SW480 (cell line): ENCODE results near the gene CABYR.

Source experiments
- DNase-seq: peaks from one replicate; pipeline ENCODE4 v3.0.0-alpha.2; 2016; ENCODE audit warnings: low spot score

CABYR gene

DNA sequence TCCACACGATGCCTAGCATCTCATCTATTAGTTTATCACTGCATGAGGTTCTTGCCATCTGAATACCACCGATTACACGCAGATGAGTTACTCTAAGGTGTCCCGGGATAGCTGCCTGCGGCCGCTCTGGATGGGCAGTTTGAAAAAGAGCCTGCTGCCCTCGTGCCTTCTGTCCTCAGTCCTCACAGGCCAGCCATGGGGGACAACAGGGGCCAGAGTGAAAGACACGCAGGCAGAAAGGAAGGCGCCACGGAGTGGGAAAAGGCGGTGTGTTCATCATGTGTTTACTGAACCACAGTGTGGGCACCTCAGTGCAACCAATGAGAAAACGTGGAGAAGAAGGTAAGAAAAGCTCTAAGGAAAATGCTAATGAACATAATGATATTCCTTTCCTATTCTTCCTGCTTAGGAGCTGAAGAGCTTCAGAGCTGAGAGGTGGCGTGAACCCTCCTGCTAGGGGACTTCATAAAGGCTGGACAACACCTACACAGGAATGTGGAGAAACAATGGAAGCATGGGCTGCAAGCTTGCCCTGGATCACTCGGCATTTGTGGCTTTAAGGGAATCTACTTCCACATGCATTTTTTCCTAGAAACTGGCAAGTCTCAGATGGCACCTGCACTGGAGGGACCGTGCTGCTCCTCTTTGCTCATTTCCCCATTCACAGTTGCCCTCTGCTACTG lies 50.9 kb downstream of the CABYR start:
- DNase-seq, result no peak

DNA sequence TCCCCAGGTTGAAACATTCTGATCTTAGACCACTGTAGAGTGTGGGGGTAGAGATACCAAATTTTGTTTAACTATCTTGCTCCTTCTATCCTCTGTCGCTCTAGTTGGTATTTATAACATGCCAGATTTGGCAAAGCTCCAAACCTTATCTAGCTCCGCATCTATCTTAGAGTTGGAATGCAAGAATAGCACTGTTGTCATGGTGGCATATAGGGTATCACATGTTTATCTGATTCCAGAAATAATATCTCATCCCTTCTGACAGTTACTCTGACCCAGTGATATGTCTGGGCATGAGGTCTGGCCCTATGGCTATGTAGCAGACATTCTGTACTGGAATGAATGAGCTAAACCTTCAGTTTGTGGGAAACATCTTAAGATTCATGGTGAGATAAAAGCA lies 51.7 kb downstream of the CABYR start:
- no peak for DNase-seq

DNA sequence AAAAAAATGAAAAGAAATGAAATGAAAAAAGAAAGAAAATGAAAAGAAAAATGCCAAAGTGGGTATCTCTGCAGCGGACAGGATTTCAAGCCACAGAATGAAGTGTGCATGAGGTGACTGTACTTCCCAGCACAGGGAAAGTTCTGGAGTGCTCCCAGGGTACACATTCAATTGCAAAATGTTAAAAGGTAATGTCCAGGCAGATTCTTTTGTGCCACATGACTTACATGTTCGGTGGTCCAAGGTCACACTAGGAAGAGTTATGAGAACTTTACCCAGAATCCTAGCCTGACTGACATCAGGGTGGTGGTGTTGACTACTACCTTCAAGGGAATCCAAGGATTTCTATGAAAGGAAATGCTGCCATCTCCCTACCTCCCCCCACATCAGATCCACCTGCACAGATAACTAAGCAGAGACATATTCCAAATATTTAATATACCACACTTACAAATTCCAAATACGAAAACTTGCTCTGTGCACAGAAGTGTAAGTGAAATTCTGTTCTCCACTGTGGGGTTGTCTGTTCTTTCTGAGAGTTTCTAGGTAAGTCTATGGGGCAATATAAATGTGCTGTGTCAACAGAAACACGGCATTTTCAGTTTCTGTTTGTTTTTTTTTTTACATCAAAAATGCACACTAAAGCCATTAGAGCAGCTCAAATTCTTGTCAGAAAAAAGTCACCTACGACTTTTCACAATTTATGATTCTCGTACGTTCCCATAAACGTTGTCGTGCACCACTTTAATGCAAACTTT lies 56.6 kb downstream of the CABYR start:
- DNase-seq, result no peak

DNA sequence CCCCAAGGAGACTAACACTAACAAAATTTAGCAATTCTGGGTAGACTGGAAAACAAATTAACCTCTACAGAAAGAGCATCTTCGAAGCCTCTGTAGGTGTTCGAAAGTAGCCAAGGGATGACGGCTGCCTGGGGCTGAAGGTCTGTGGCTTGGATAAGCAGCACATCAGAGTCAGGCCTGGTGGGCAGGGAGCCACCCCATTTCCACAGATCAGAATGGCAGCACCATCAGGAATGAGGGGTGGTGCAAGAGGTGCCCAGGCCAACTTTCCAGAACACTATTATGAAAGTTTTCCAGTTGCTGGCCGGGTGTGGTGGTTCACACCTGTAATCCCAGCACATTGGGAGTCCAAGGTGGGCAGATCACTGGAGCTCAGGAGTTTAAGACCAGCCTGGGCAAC lies 57.9 kb downstream of the CABYR start:
- no peak for DNase-seq

DNA sequence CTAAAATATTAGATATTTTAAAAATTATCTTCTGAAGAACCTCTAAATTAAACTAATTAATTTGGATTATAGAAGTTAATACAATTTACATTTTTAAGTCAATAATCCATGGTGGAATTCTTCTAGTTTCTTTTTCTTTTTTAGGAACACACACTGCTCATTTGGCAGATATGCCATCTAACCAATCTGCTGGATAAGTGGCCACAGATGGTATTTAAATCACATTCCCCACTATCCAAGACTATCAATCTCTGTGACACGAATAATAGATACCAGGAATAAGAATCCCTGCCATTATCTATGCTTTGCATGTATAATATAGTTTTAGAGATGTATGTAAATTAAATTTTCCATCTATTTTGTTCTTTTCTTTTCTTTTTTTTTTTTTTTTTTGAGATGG lies 58.5 kb downstream of the CABYR start:
- no peak for DNase-seq

DNA sequence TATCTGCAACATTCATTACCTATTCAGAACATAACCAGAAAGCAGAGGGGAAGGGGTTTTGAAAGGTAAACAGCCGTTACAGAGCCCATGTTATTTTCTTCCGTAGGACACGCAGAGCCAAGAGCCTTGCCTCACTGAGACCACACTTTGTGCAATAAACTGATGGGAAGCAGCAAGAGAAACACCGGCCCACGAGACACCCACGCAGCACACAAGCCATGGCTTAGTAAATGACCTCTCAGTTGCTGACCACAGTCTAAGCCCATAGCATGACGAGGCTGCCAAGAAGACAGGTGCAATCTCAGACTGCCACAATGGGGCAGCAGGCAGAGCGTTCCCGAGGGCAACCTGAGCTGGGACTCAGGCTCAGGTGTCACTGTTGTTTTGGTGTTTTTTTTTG lies 59.6 kb downstream of the CABYR start:
- DNase-seq, result no peak

DNA sequence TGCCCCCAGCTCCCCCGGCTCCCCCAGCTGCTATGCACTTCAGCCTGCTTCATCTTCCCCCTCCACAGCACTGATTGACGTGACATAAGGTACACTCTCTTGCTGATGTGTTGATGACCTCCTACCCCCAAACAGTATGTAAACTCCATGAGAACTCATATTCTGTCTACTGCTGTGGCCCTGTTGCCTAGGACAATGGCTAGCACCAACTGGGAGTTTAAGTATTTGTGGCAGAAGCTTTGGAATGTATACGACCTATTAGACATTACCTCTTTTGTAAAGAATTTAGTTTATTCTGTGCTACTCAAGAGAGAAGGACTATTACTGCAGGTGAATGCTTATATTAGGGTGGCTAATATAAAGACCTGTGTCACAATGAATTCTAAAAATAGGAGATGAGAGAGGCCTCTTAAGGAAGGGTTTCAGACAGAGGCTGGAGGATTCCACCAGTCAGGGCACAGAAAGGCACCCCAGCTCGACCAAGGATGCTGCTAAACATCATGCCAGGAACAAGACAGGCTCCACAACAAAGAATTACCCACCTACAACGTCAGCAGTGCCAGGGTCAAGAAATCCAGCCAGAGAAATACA lies 60.6 kb downstream of the CABYR start:
- no peak for DNase-seq

DNA sequence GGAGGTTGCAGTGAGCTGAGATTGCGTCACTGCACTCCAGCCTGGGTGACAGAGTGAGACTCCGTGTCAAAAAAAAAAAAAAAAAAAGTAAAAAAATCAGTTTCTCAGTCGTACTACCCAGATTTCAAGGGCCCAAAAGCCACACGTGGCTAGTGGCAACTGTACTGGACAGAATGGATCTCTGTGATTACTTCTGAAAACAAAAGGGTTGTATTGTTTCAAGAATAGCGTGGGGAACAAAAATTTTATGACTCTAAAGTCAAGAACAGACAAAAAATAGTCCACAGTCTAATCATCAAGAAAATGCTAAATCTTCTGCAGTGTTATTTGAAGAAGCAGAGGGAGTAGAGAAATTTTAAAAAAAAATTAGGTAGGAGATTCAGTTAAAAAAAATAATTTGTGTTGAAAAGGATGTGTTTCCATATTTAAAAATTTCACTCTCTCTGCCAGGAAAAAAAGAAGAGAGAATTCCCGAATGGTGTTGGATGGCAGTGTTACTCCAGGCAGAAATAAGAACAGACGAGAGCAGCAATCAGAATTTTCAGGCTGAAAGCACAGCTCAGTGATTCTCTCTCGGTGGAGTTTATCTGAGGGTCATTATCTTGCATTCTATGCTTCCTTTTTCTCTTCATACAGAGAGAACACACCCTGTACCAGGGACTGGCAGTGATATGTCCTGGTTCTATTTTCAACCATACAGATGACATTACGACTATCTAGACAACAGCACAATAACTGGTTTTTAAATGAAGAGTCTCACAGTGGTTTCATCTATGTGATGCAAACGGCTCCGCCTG lies 61.8 kb downstream of the CABYR start:
- no peak for DNase-seq

DNA sequence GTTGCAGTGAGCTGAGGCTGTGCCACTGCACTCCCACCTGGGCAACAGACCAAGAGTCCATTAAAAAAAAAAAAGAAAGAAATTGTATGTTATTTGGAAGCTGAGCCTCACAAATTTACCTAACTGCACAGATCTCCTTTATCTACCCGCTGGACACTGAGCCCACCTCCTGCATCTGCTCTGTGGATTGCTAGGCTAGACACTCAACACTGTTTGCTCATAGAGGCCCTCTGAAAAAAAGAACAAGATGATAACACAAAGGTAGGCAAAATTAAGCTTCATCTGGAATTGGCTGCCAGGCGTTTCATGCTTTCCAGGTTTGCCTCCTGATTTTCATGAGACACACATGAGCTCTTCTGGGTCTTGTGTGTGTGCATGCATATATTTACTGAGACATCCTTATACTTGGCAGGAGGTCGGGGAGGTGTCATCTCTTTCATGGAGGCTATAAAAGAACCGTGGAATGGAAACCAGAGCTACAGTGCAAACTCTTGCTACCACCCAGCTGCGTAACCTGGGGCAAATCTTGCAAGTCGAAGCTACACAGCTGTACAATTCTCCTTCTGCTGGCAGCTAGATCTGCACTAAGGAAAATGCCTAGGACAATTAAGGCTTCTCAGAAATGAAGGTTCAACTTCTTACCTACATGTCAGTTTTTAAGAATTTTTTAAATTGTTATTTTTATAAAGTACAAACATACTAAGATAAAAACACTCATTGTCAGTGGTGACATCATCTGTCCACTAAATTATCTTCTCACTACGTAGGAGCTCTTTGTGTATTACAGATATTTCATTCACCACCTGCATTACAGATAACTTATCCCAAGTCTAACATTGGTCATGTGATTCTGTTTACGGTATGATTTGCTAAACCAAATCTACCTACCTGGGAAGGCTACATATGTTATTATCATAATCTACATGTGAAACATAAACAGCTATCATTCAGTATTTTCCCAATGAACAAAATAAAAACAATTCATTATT lies 63.1 kb downstream of the CABYR start:
- no peak for DNase-seq

DNA sequence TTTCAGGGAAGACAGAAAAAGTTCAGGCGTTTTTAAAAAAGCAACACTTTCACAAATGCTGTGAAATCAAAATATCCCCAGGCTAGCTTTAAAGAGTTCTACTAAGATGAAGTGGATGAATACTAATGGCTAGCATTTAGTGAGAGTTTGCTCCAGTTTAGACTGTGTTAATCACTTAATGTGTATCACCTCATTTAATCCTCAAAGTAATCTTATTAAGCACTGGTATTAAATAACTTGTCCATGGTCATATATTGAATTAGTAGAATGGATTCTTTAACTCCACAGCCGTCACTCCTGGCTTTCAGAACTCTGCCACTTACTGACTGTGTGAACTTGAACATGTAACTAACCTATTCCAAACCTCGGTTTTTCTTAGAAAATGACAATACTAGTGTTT lies 66.0 kb downstream of the CABYR start:
- no peak for DNase-seq

DNA sequence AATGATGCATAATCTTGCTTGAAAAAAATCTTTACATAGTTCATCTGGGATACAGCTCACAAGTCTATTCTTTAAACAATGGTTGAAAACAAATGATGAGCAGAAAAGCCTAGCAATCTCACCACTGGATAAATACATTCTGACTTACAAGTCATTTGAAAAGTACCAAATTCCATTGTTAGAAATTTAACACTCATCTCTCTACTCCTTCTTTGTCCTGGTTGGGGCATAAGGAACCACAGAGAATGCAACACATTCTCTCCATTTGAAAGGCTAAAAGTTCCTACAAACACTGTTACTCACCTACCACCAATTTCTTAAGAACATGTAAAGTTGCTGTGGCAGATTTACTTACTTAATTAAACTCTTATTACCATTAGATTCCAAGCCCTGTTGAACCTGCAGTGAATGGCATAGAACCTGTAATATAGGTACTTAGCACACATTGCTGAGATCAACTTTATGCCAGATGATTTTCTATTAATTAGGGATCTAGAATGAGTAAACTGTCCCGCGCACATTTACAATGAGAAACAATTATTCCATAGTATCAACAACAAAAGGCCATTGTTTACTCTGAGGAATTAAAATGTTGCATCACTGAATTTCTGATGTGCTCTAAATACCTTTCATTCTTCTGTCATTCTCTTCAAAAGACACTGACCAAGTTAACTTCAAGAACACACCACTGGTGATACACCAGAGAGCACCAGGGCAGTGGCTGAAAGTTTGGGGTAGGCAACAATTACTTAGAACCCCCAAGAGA lies 69.6 kb downstream of the CABYR start:
- DNase-seq, result peak; percentile 67

DNA sequence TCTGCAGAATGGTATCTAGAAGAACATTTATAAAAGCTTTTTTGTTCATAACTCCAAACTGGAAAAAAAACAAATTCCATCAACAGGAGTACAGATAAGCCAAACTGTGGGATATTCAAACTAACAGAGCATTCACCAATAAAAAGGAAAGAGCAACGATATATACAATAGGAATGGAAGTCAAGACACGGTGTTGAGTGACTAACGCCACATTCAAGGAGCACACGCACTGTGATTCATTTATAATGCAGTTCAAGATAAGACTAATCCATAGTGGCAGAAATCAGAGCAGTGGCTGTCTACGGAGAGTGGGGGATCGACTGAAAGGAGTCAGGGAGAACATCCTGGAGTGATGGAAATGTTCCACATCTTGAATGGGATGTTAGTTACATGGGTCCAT lies 70.7 kb downstream of the CABYR start:
- DNase-seq, result no peak
